Kidney glomerular epithelial cell (primary cell): Measurements from ENCODE around the gene LHFPL2.

ENCODE experiments used
- DNase-seq: peaks from one replicate; lab custom pipeline; 2025; lab: John Stamatoyannopoulos, UW

Gene LHFPL2

DNA sequence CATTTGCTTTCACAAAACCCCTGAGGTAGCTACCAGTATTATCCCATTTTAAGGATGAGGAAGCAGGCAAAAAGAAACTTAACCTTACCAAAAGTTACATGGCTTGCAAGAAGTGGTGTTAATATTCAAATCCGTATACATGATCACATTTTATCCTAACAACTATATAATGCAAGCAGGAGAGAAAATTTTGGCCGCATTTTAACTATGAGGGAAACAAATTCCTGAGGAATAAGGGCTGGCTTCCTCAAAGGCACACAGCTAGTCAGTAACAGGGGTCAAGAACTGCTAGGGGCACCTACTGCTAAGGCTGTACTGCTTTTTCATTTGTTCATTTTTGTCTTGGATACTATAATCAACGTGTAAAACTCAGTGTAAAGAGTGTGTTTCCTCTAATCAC lies 81.0 kb downstream of the LHFPL2 start:
- no peak for DNase-seq

- no peak for DNase-seq
Observed at GRCh38 chr5:78566747-78567425, 81.7 kb downstream of the LHFPL2 start.

- DNase-seq = no peak
Observed at GRCh38 chr5:78565395-78565794, 83.2 kb downstream of the LHFPL2 start.

DNA sequence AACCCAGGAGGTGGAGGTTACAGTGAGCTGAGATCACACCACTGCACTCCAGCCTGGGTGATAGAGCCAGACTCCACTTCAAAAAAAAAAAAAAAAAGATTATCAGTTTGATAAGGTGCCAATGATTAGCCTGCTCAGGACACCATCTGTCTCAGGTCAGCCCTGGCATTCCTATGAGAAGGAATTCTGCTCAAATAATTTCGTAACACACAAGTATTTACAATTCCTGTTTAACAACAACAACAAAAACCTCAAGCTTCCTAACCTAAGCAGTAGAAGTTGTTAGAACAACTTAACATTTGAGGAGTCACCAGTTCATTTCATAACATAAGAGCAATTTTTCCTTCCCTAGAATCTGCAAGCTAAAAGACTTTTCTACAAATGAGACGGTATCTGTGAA lies 85.0 kb downstream of the LHFPL2 start:
- no peak for DNase-seq

DNA sequence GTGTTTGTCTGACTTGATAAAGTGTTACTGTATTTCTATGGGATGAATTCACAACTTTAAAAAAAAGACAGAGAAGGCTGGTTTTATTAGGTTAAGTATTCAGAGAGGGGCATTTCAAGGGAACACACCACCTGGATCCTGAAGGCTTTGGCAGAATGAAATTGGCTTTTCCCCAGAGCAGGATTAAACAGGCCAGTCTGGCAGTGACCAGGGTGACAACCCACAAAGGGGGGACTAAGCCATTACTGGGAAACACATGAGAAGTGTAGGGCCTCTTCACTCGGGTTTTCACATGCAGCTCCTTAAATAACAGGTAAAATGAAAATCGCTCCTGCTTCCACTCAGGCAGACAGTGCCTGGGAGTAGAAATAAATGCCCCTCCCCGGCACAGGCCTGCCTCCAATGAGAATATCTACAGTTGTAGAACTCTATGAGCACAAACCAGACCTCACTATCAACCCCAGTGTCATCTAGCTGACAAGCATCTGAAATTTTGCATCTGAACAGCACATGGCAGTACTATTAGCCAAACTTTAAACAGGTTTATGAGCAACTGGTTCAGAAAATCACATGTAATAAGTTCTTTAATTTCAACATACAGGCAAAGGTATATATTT lies 85.8 kb downstream of the LHFPL2 start:
- no peak for DNase-seq

DNA sequence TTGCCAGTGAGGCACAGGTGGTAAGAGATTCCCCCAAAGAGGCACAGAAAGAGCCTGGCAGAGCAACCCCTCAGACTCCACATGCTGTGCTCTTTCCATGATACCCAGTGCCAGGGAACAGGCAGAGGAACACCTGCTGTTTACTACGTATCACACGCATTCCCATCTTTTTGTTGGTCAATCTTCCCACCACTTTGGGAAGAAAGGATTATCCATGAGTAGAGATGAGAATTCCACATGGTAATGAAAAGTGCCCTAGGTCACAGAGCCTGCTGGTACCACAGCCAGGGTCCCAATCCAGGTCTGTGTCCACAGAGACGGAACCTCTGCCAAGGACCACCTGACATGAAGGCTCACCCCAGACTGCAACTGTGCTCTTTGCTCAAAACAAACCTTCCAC lies 86.6 kb downstream of the LHFPL2 start:
- no peak for DNase-seq

DNA sequence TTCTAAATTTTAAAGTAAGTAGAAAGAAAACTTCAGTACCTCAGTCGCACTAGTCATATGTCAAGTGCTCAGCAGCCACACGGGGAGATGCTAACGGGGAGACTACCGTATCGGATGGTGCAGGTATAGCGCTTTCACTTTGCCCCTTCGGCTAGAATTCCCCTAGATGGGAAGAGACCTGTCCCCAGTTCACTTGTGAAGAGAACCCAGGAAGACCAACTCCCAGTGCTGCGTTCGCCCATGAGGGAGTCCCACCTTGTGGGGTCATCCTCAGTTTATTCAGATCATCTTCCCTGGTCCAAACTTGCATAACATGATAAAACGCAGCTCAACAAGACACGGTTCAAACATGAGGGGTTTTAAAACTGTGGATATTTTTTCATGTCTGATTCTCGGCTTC lies 87.3 kb downstream of the LHFPL2 start:
- no peak for DNase-seq

DNA sequence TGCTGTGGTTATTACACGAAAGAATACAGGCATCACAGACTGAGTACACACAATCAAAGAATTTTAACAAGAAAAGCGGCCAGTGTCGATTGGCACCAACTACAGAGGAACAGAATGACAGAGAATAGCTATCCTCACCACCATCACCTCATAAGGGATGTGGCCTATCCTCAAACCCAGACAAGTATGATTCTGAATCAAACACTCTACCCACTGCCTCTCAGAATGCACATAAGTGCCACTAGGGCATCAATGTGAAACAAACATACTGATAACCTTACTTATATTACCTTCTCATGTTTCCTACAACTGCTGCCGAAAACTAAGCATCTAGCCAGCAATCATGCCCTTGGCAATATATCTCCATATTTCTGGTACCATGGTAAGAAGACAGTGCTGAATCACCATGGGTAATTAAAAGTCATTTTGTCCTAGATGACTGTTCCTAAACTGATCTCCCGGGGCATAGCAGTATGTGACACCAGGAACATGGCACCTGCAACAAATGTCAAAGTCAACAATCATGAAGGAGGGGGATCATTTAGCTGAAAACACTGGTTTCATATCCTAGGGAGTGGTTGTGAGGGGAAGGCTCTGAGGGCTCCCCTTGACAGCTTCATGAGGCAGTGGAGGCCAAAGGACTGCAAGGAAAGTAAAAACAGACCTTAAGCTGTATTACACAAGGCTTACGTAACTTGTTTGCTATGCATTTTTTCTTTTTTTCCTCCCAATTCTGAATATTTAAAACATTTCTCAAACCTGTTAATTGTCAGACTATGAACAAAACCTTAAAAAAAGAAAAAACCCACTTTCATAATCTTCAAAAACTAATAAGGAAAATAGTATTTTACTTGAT lies 88.3 kb downstream of the LHFPL2 start:
- DNase-seq = no peak

GRCh38 chr5:78557601-78558000 lies 91.0 kb downstream of the LHFPL2 start:
- no peak for DNase-seq

- DNase-seq = no peak
Observed at GRCh38 chr5:78555870-78556269, 92.7 kb downstream of the LHFPL2 start.

DNA sequence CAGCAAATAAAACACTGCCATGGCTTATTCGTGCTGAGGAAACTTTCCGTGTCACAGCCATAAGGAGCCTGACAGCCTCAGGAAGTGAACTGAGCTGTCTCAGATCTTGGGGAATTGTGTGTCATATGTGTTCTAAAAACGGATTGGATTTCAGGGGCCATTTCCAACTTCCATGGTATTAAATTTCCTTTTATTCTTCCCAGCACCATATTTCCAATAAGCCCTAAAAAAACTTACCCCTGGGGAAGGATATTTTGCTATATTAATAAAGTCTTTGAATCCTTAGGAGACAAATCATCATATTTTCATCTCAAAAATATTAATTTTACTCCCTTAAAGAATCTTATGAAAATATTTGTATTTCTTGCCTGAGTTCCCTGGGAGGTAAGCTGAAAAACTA lies 93.9 kb downstream of the LHFPL2 start:
- DNase-seq = no peak

GRCh38 chr5:78553580-78554353 lies 94.8 kb downstream of the LHFPL2 start:
- no peak for DNase-seq

GRCh38 chr5:78552729-78553342 lies 95.7 kb downstream of the LHFPL2 start:
- DNase-seq = no peak

GRCh38 chr5:78550891-78551290 lies 97.7 kb downstream of the LHFPL2 start:
- no peak for DNase-seq

DNA sequence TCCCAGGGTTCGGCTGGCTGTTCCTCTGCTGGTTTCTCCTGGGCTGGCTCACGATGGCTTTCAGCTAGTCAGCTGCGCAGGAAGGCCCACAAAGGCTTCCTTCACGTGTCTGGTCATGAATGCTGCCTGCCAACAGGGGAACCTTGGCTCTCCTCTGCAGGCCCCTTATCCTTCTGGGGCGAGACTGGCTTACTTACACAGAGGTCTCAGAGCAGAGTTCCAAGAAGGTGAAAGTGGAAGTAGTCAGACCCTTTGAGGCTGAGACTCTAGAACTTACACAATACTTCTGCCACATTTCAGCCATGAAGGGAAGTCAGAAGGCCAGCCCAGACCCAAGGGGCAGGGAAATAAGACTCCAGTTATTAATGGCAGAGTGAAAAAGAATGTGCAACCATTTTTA lies 99.5 kb downstream of the LHFPL2 start:
- DNase-seq = no peak

- DNase-seq = no peak
Observed at GRCh38 chr5:78547731-78548615, 100.6 kb downstream of the LHFPL2 start.

GRCh38 chr5:78547183-78547582 lies 101.4 kb downstream of the LHFPL2 start:
- DNase-seq = no peak

- DNase-seq = no peak
Observed at GRCh38 chr5:78546276-78546996, 102.1 kb downstream of the LHFPL2 start.

DNA sequence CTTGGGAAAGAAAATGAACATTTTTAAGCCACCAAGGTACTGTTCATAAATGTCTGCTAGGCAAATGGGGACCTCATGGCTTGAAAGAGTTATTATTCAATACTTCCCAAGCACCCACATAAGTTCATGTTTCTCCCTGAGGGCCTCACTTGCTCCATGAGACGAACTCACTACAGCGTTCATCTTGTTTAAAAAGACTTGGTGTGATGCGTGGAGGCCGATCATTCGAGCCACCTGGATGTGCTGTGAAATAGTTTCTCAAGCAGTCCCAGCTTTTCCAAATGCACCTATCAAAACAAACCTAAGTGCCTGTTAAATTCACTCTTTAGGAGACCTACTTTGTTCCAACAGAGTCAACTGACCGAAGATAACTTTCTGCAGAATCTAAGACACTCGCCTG lies 103.2 kb downstream of the LHFPL2 start:
- DNase-seq = no peak

DNA sequence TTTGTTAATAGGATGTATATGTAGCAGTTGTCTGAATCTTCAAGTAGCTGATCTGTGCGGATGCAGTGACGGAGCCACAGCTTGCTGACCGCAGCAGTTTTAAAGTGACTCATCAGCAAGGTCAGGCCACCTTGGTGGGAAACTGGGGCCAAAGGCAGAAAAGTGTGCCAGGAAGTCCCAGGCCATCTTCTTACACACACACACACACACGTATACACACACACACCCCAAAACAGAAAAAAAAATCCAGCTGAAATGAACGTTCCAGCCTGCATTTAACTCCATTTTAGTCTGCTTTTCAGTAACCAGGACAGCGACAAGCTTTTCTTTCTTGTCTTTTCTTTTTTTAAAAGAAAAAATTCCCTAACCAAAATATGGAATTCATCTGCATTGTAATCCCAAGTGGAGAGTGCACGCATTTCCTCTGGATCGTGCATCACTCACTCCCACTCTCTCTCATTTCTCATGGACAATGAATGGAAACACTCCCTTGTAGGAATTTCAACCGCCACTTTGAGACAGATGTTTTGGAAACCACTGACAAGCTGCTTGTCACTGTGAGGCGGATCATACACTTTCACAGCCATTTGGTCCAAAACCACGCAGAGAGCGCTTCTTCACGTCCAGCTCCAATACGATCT lies 103.9 kb downstream of the LHFPL2 start:
- DNase-seq = no peak
